Panc1 (cell line): ENCODE results near the gene EDAR.

Experiments
- POLR2AphosphoS5 ChIP-seq: IDR thresholded peaks from 2 replicates; pipeline ENCODE4 v1.6.1; 2012; ENCODE audit warnings: mild to moderate bottlenecking, low read depth, low read length, moderate library complexity
- SIN3A ChIP-seq: IDR thresholded peaks from 2 replicates; pipeline ENCODE4 v1.6.1; 2012; ENCODE audit warnings: low read depth, mild to moderate bottlenecking, low read length, moderate library complexity, borderline replicate concordance; ENCODE audit not compliant: insufficient read depth
- TCF7L2 ChIP-seq: IDR thresholded peaks from 2 replicates; pipeline ENCODE4 v1.6.1; 2011; ENCODE audit warnings: mild to moderate bottlenecking, low read depth, low read length, inconsistent platforms
- TF ChIP-seq, protein P1 (sequence below): fragments of 450-650 bp; IDR thresholded peaks from 2 replicates; pipeline ENCODE4 v1.5.1; 2017; ENCODE audit warnings: mild to moderate bottlenecking
- TF ChIP-seq, protein P2 (sequence below), 2 experiments: IDR thresholded peaks; 2 replicates each; pipeline ENCODE4 v1.6.1; 2011 to 2012; ENCODE audit warnings: low read depth in 2 of 2, control low read depth in 1 of 2, low read length in 1 of 2, mild to moderate bottlenecking in 1 of 2, moderate library complexity in 1 of 2; ENCODE audit not compliant: insufficient read depth in 1 of 2

DNA sequence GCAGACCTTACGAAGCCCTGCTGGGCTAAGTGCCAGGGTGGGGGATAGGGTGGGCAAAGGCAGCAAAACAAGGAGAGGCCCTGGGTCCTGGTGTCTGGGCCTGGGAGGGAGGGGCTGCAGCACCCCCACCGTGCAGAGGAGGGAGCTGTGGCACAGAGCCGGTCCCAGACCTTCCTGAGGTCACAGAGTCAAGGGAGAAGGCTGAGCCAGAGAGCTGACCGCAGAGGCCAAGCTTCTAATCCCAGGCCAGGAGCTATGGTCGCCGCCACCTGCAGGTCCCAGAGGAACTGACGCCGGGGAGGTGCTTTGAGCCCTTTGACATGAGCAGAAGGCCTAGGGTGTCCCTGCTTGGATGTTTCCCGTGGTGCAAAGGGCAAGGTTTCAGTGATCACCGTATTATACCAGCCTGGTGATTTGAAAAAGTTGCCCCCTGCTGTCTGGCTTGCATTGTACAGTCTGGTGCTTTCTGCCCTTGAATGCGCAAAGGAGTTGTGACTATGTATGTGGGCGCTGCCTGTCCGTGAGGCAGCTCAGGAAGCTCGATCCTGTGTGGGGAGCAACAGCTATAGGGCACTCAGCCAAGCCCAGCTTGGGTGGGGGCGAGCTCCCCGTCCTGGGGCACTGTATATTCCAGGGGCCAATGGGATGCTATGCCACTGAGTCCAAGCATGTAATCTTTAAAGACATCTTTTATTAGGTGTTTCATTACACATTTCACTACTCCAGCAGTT is 44.3 kb downstream of the EDAR start:
- no peak for TF ChIP-seq POLR2AphosphoS5
- TF ChIP-seq, protein P1, sequence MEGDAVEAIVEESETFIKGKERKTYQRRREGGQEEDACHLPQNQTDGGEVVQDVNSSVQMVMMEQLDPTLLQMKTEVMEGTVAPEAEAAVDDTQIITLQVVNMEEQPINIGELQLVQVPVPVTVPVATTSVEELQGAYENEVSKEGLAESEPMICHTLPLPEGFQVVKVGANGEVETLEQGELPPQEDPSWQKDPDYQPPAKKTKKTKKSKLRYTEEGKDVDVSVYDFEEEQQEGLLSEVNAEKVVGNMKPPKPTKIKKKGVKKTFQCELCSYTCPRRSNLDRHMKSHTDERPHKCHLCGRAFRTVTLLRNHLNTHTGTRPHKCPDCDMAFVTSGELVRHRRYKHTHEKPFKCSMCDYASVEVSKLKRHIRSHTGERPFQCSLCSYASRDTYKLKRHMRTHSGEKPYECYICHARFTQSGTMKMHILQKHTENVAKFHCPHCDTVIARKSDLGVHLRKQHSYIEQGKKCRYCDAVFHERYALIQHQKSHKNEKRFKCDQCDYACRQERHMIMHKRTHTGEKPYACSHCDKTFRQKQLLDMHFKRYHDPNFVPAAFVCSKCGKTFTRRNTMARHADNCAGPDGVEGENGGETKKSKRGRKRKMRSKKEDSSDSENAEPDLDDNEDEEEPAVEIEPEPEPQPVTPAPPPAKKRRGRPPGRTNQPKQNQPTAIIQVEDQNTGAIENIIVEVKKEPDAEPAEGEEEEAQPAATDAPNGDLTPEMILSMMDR: no peak; the same call in 1 of the 2 replicates
- TF ChIP-seq SIN3A: no peak
- TF ChIP-seq, protein P2, sequence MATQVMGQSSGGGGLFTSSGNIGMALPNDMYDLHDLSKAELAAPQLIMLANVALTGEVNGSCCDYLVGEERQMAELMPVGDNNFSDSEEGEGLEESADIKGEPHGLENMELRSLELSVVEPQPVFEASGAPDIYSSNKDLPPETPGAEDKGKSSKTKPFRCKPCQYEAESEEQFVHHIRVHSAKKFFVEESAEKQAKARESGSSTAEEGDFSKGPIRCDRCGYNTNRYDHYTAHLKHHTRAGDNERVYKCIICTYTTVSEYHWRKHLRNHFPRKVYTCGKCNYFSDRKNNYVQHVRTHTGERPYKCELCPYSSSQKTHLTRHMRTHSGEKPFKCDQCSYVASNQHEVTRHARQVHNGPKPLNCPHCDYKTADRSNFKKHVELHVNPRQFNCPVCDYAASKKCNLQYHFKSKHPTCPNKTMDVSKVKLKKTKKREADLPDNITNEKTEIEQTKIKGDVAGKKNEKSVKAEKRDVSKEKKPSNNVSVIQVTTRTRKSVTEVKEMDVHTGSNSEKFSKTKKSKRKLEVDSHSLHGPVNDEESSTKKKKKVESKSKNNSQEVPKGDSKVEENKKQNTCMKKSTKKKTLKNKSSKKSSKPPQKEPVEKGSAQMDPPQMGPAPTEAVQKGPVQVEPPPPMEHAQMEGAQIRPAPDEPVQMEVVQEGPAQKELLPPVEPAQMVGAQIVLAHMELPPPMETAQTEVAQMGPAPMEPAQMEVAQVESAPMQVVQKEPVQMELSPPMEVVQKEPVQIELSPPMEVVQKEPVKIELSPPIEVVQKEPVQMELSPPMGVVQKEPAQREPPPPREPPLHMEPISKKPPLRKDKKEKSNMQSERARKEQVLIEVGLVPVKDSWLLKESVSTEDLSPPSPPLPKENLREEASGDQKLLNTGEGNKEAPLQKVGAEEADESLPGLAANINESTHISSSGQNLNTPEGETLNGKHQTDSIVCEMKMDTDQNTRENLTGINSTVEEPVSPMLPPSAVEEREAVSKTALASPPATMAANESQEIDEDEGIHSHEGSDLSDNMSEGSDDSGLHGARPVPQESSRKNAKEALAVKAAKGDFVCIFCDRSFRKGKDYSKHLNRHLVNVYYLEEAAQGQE (IDR thresholded peaks at IDR 0.05; ENCODE audit: insufficient read depth in 1 of 2, low read depth in 2 of 2, low read length in 1 of 2): no peak
- TF ChIP-seq TCF7L2: no peak
